Central memory CD8-positive, alpha-beta T cell (primary cell): ENCODE data around the gene PBRM1.
"Not testable (repeated sequence)": the region's sequence is repeated elsewhere in the genome, so short reads cannot be mapped to it uniquely, and the experiment has no call there.

Source experiments
- ATAC-seq: fragments of 150-1000 bp; cut with Tn5 transposase; replicated peaks from 2 replicates; pipeline ENCODE4 v1.10.0; 2022; ENCODE audit warnings: mild to moderate bottlenecking, moderate FRiP score, moderate number of reproducible peaks; ENCODE audit not compliant: poor library complexity, severe bottlenecking; ENCODE audit errors: extremely low read depth
- DNase-seq, 2 donors: peaks; one replicate each; pipeline ENCODE4 v3.0.0; 2021; ENCODE audit warnings: low spot score in 2 of 2
- H3K27ac Mint-ChIP-seq: one replicate; pipeline ENCODE4 v1.8.0; 2022; ENCODE audit warnings: low read depth, mild to moderate bottlenecking, moderate library complexity, mixed read lengths
- H3K27me3 Mint-ChIP-seq: one replicate; pipeline ENCODE4 v1.8.0; 2022; ENCODE audit warnings: mixed read lengths
- H3K36me3 Mint-ChIP-seq: one replicate; pipeline ENCODE4 v1.8.0; 2022; ENCODE audit warnings: mild to moderate bottlenecking, moderate library complexity, mixed read lengths; ENCODE audit not compliant: insufficient read depth
- H3K4me1 Mint-ChIP-seq: one replicate; pipeline ENCODE4 v1.8.0; 2022; ENCODE audit warnings: mixed read lengths
- H3K4me3 Mint-ChIP-seq: one replicate; pipeline ENCODE4 v1.8.0; 2022; ENCODE audit warnings: mild to moderate bottlenecking, moderate library complexity, mixed read lengths
- H3K9me3 Mint-ChIP-seq: one replicate; pipeline ENCODE4 v1.8.0; 2022; ENCODE audit warnings: mixed read lengths

PBRM1 gene

DNA sequence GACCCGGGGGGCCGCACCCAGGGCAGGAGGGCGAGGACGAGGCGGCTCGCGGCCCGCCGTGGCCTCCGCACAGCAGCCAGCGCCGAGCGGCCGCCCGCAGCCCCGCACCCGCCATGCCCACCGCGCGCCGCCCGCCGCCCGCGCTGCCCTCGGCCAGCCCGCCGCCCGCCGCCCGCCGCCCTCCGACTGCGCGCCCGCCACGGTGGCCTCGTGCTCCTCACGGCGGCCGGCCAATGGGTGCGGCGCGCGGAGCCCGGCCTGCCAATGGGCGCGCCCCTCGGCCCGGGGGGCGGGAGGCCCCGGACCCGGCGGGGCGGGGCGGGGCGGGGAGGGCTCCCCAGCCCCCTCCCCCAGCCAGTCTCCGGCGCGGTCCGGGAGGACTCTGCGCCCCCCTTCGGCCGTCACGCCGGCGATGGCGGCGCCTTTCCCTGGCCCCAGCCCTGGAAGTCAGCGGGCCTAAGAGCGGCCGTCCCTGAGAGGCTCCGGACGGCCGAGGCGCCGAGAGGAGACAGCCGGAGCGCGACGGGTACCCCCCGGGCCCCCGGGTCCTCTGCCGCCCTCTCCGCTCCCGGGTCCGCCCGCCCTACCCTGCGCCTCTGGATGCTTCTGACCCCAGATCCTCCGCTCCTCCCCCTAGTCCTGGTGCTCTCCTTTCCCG lies 152.0 kb downstream of the PBRM1 start, which contains the start of gene NT5DC2:
Gene NT5DC2, minus strand, starts transcription at position 235 of the 658 bp plus-strand sequence. Its CDS starts 120 bp downstream, at position 115.
- peaks cover 37% of the 10 kb centered on the region for H3K4me1 Mint-ChIP-seq
- no peak for ATAC-seq

DNA sequence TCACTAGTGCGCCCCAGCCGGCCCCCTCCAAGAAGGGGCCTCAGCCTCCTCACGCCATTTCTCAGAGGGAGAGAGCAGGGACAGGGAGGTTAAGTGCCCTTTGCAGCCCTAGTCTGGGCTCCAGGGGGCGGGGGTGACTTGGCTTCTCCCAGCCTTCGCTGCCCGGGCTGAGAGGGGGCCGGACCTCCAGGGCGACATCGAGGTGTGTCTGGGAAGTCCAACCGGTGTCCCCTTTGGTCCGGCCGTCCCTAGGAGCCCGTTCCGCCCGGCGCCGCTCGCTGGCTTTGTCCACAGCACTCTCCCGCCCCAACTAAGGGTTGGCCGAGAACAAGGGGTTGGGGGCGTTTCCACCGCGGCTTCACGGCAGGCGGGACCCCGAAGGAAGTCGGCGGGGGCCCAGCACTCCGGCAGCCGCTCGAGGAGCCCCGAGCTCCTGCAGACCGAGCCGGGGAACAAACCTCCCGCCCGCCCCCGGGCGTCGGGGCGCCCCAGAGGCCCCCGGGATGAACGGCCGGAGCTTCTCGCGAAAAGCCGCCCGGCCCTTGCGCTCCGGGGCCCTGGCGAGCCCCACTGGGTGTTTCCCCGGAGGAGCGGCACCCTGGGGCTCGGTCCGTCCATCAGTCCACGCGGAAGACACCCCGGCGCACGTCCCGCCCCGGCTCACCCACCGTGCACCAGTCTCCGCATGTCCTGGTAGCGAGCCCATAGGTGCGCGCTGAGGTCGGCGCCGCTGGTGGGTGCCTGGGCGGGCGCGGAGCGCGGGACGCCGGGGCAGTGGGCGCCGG lies 152.7 kb downstream of the PBRM1 start:
- Mint-ChIP-seq H3K4me1 (peaks cover 30% of the 10 kb centered on the region), H3K9me3 (no peaks in the 10 kb centered on the region), H3K27ac (no peak overlapping the region), H3K4me3 (peak overlapping the region; percentile 74), H3K27me3 (no peaks in the 10 kb centered on the region), H3K36me3 (peaks cover 15% of the 10 kb centered on the region)
- ATAC-seq: no peak
- no peak for DNase-seq

More for the DNA sequence above, 152.0 kb downstream of the PBRM1 start, which contains the start of gene NT5DC2:
- no peak for DNase-seq
- no peaks in the 10 kb centered on the region for H3K9me3 Mint-ChIP-seq
- H3K27me3 Mint-ChIP-seq: no peaks in the 10 kb centered on the region
- peak within 1 kb of the TSS; percentile 78 for H3K4me3 Mint-ChIP-seq
- H3K36me3 Mint-ChIP-seq: peaks cover 15% of the 10 kb centered on the region
- peak within 1 kb of the TSS; percentile 83 for H3K27ac Mint-ChIP-seq

GRCh38 chr3:52532517-52532837 lies 153.2 kb downstream of the PBRM1 start:
- Mint-ChIP-seq H3K4me1 (peaks cover 24% of the 10 kb centered on the region), H3K27ac (no peak overlapping the region)
- ATAC-seq: no peak

GRCh38 chr3:52531860-52532516 lies 153.7 kb downstream of the PBRM1 start:
- no peak for DNase-seq
- ATAC-seq: no peak
- H3K27ac Mint-ChIP-seq: no peak overlapping the region

More at GRCh38 chr3:52532517-52532837, 153.2 kb downstream of the PBRM1 start:
- H3K36me3 Mint-ChIP-seq: peaks cover 13% of the 10 kb centered on the region
- H3K27me3 Mint-ChIP-seq: no peaks in the 10 kb centered on the region
- H3K9me3 Mint-ChIP-seq: no peaks in the 10 kb centered on the region
- peak in 1 of 2 donors; percentile 32 for DNase-seq
- H3K4me3 Mint-ChIP-seq: peak overlapping the region; percentile 74

DNA sequence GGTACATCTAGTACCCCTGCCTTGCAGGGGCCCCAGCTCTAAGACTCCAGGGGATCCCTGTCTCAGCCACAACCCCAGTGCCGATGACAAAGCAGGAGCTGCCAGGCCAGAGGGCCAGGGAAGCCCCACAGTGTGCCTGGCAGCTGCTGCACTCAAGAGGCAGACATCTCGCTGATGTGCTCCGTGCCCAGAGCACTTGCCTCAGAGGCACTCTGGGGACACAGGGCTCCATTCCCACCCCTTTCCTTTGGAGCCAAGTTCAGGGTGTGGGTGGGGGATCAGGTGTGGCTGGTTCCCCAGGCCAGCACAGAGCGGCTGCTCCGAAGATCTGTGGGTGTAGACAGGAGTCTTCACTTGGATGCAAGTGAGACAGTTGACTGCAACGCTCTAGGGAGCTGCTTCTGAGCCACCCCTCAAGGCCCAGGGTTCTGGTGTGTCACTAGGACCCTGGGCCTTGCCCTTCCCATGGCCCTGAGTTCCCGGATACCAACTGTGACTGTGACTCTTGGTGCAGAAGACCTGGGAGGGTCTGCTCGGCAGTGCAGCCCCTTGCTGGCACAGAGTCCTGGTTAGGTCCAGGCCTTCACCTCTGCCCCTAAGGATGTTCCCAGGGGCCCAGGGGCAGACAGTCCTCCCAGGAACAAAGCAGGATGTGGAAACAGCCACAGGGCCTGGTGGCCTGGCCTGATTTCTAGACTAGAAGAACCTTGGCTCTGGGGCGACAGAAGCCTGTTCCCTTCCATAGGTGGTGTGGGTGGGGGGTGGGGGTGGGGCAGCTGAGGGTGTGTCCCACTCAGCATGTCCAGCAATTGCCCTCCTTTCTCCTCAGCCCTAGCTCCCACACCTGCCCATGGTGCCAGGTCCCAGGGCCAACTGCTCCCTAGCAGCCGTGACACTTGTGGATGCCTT lies 154.5 kb downstream of the PBRM1 start:
- Mint-ChIP-seq H3K9me3 (no peaks in the 10 kb centered on the region), H3K27ac (no peak overlapping the region), H3K4me1 (peaks cover 13% of the 10 kb centered on the region), H3K36me3 (peaks cover 4% of the 10 kb centered on the region), H3K4me3 (no peak overlapping the region), H3K27me3 (no peaks in the 10 kb centered on the region)
- ATAC-seq (no peak), DNase-seq (no peak)

More at GRCh38 chr3:52531860-52532516, 153.7 kb downstream of the PBRM1 start:
- peaks cover 20% of the 10 kb centered on the region for H3K4me1 Mint-ChIP-seq
- peaks cover 12% of the 10 kb centered on the region for H3K36me3 Mint-ChIP-seq
- peak overlapping the region; percentile 74 for H3K4me3 Mint-ChIP-seq
- H3K9me3 Mint-ChIP-seq: no peaks in the 10 kb centered on the region
- H3K27me3 Mint-ChIP-seq: no peaks in the 10 kb centered on the region

DNA sequence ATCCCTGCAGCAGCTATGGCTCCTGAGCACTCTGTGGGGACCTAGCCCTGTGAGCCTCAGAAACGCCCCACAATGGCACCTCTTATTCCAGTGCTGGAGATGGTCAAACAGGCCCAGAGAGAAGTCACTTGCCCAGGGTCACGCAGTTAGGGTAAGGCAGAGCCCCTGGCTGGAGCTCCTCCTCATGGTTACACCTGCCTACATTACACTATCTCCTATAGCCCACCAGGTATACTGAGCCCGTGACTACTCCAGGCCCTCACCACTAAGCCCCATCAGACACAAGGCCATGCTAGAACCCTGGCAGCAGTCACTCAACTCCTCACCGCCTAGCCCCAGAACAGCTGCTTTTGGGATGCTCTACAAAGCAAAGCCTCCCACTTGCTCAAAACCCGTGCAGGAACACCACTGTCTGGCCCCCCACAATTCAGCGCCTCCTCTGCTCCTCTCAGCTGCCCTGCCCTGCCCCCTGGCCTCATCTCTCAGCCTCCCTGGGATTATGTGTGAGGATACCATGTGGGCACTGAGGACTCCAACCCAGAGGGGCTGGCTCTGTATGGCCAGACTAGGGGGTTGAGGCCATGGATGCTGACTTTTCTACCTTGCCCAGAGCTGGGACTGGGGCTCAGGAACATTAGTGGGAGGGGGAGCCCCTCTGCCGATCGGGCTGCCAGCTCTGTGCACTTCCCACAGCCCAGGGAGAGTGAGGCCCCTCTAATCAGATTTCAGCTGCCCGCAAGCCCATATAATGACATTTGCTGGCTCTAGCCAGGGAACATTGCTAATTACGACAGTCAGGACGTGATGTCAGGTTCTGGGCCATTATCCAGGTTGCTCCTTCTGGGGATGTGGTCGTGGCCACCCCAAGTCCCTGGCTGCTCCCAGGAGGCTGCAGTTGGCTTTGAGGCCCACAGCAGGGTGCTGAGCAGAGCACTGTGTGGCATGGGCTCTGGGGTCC lies 156.1 kb downstream of the PBRM1 start:
- H3K27ac Mint-ChIP-seq: no peak overlapping the region
- no peak overlapping the region for H3K4me3 Mint-ChIP-seq
- no peaks in the 10 kb centered on the region for H3K27me3 Mint-ChIP-seq
- peaks cover 4% of the 10 kb centered on the region for H3K36me3 Mint-ChIP-seq
- DNase-seq: no peak
- ATAC-seq: no peak
- no peaks in the 10 kb centered on the region for H3K9me3 Mint-ChIP-seq
- H3K4me1 Mint-ChIP-seq: peaks cover 12% of the 10 kb centered on the region

DNA sequence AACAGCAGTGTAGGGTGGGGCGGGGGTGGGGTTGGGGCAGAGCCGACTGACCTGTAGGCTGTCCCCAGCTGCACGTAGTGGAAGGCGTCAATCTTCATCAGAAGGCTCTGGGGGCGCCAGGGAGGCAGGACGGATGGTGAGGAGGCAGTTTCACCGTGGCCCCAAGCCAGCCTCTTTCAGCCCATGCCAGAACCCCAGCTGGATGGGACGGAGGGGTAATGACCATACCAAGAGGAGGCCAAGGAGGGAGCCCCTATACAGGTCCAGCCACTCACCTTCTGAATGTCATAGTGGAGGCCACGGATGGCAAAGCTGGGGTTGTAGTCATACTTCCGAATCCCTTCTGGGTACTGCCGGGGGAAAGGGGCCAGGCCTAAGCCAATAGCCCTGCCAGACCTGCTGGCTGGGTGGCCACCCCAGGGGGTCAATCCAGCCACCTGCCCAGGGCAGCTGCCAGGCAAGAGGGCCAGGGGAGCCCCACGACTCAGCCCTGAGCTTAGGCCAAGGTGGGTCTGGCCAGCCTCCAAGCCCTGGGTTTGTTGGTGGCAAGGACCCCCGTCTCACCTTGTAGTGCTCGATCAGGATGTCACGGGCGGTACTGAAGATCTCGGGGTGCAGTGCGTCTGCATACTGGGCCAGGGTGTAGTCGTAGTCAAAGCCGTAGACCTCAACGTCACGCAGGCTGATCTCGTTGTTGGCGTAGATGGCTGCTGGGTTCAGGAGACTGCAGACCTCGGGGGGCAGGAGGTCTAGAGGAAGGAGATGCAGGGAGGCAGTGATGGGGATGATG lies 156.9 kb downstream of the PBRM1 start:
- ATAC-seq: no peak
- Mint-ChIP-seq H3K4me1 (peaks cover 7% of the 10 kb centered on the region), H3K36me3 (peaks cover 4% of the 10 kb centered on the region), H3K27me3 (no peaks in the 10 kb centered on the region), H3K9me3 (no peaks in the 10 kb centered on the region), H3K27ac (no peak overlapping the region), H3K4me3 (no peak overlapping the region)
- DNase-seq: no peak

- Mint-ChIP-seq H3K27ac (no peak overlapping the region), H3K4me1 (peaks cover 7% of the 10 kb centered on the region), H3K4me3 (no peak overlapping the region), H3K9me3 (no peaks in the 10 kb centered on the region), H3K36me3 (peaks cover 4% of the 10 kb centered on the region), H3K27me3 (no peaks in the 10 kb centered on the region)
- ATAC-seq (no peak), DNase-seq (no peak)
Observed at GRCh38 chr3:52527732-52528585, 157.8 kb downstream of the PBRM1 start.

DNA sequence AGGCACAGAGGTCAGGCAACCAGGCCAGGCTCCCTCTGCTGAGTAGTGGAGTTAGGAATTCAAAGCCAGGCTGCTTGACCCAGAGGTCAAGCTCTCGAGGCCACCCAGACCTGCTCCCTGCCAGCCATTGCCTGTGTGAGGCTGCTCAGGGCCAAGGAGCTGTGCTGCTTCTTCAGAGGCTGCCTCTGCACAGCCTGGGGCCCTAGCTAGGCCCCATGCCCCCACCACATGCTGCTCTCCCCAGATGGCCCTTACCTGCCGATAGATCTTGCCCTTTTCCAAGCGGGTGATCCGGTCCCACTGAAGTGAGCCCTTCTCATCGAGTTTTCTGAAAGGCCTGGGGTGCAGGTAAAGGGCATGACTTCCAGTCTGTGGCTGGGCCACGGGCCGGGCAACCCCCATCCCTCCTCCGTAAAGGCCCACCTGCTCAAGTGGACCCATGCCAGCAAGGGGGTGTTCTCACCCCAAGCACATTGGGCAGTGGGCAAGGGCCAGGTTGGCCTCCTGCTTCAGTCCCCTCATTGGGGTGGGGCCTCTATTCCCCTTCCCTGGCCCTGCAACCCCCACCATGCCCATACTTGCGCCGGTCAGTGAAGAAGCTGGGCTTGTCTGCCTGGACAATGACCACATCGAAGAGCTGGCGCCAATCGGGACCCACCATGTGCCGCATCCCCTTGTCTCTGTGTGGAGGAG lies 158.5 kb downstream of the PBRM1 start:
- H3K36me3 Mint-ChIP-seq: peaks cover 2% of the 10 kb centered on the region
- ATAC-seq: no peak
- H3K27ac Mint-ChIP-seq: no peak overlapping the region
- no peaks in the 10 kb centered on the region for H3K27me3 Mint-ChIP-seq
- DNase-seq: no peak
- no peak overlapping the region for H3K4me3 Mint-ChIP-seq
- peaks cover 1% of the 10 kb centered on the region for H3K4me1 Mint-ChIP-seq
- no peaks in the 10 kb centered on the region for H3K9me3 Mint-ChIP-seq

GRCh38 chr3:52526671-52527038 lies 159.1 kb downstream of the PBRM1 start:
- H3K9me3 Mint-ChIP-seq, H3K27ac Mint-ChIP-seq, H3K36me3 Mint-ChIP-seq, DNase-seq, H3K4me3 Mint-ChIP-seq, H3K27me3 Mint-ChIP-seq, ATAC-seq, H3K4me1 Mint-ChIP-seq: not testable (repeated sequence)
